GM19467 (cell line): ENCODE results near the gene SPECC1.
"Not testable (repeated sequence)": the region's sequence is repeated elsewhere in the genome, so short reads cannot be mapped to it uniquely, and the experiment has no call there.

Experiments
- ATAC-seq: cut with Tn5 transposase; IDR thresholded peaks from one replicate; pipeline ENCODE4 v1.9.1; 2021; ENCODE audit warnings: mild to moderate bottlenecking, moderate library complexity; ENCODE audit not compliant: unreplicated experiment

SPECC1 gene

GRCh38 chr17:20066253-20066652, 57.1 kb downstream of the SPECC1 start:
- no peak for ATAC-seq

DNA sequence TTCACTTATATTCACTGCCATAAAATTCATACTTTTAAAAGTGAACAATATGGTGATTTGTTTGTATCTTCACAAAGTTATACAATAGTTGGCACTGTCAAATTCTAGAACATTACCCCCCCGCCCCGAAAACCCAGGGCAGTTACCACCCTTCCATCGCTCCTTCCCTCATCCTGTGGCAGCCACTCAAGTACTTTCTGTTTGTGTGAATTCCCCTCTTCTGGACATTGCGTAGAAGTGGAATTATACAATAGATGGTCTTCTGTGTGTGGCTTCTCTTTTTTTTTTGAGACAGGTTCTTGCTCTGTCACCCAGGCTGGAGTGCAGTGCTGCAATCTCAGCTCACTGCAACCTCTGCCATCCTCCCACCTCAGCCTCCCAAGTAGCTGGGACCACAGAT, 58.6 kb downstream of the SPECC1 start:
- ATAC-seq, result no peak

DNA sequence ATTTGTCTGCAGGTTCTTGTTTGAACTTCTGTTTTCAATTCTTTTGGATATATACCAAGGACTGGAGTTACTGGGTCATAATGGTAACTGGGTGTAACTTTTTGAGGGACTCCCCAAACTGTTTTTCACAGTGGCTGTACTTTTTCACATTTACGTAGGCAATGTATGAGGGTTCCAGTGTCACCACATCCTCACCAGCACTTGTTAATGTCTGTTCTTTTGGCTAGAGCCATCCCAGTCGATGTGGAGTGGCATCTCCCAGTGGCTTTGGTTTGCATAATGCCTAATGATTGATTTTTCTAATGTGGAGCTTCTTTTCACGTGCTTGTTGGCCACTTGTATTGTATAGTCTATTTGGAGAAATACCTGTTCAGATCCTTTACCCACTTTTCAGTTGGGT, 59.3 kb downstream of the SPECC1 start:
- ATAC-seq, result no peak

- ATAC-seq, result no peak
Observed at GRCh38 chr17:20071824-20072691, 62.9 kb downstream of the SPECC1 start.

GRCh38 chr17:20072692-20072992, 63.5 kb downstream of the SPECC1 start:
- peak; percentile 7 for ATAC-seq

GRCh38 chr17:20073055-20073979, 64.2 kb downstream of the SPECC1 start:
- peak; percentile 51 for ATAC-seq

DNA sequence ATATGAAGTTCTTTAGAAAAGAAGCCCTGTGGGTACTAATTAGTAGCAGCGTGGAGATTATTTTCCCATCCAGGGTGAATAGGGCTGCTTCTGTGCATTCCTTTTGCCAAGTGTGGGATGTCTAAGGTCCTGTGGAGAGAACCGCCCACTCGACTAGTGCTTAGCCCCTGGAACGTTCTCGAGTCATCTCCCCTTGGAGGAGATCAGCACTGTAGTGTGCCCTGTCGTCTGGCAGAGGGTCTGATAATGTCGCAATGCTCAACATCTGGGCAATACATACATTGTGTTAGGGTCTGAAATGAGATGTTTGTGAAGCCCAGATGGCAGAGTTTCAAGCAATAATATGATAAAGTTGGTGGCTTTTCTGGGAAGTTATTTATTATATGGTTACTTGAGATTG, 64.8 kb downstream of the SPECC1 start:
- no peak for ATAC-seq

DNA sequence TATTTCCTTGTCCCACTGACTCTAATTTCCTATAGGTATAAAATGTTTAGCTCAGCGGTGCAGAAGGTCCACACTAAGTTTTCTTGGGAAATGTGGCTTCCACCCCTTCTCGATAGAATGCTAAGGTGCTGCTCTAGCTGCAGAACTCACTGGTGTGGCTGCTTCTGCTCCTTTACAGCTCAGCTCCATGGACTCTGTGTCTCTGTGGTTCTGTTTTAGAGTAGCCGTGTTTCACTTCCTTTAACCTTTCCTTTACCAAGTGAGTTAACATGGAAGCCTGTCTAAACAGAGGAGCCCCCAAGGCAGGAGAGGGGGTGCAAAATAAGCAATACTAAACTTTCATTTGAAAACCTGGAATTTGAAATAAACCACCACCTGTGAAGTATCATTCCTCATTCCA, 65.3 kb downstream of the SPECC1 start:
- ATAC-seq, result no peak

GRCh38 chr17:20076137-20076536, 67.0 kb downstream of the SPECC1 start:
- ATAC-seq, result not testable (repeated sequence)

DNA sequence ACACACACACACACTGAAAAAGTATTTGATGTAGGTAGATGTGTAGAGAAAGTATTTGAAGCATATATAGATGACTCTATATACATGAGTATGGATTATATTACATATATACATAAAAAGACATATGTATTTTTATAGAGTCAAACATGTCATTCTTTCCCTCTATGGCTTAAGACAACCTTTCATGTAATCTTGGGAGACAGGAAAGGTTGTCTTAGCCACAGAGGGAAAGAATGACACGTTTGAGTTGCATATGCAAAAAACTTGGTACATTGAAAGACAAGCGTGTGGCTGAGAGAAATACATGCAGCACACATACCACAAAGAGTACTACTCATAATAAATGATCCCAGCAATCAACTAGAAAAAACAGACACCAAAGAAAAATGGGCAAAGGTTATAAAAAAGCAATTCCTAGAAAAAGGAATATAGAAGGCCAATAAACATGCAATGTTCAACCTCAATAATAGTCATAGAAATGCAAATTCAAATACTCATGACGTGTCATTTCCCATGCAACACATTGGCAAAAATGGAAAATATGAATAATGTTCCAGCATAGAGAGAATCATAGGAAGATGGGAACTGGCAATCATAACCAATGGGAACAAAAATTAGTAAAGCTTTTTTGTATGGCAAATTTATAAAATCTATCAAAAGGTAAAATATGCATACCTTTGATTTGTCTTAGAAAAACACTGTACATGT, 69.0 kb downstream of the SPECC1 start:
- ATAC-seq, result no peak

DNA sequence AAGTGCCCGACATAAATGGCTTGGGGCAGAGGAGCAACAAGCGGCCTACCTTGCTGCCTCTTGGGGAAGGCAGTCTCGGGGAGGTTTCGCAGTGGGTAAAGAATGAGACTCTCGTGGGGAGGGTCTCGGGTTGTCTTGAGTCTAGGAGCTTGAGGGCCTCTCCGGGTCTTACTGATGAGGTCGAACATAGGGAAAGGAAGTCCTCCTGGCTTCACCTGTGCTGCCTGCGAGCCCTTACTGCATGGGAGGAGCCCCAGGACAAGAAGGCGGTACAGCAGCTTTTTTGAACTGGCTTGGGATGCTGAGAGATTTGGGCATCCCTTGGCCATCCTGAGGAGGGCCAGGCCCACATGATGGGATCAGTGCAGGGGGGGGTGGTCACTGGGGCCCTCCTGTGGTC, 71.4 kb downstream of the SPECC1 start:
- ATAC-seq, result no peak

DNA sequence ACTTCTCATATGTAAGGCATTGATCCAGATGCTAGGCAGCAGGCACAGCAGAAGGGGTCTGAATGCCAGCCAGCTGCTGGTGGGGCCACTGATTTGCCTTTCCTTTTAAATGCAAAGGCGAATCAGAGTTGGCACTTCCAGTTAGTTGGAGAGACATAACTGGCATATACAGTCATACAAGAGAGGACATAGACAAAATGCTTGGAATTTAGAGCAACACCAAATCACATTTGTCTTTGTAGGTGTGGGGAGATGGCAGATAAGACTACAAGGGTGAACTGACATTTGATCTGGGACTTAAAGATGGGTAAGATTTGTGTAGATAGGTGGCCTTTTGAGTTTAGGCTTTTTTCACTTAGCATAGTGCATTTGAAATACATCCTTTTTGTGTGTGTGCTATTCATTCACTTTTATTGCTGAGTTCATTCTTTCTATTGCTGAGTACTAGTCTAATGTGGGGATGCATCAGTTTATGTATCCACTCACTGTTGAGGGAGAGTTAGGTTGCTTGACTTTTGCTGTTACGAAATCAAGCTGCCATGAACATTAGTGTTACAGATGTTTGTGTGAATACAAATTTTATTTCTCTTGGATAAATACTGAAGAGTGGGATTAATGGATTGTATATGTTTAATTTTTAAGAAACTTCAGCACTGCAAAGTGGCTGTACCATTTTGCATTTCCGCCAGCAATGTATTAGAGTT, 74.1 kb downstream of the SPECC1 start:
- ATAC-seq, result no peak

GRCh38 chr17:20084621-20085282, 75.6 kb downstream of the SPECC1 start:
- ATAC-seq, result no peak

DNA sequence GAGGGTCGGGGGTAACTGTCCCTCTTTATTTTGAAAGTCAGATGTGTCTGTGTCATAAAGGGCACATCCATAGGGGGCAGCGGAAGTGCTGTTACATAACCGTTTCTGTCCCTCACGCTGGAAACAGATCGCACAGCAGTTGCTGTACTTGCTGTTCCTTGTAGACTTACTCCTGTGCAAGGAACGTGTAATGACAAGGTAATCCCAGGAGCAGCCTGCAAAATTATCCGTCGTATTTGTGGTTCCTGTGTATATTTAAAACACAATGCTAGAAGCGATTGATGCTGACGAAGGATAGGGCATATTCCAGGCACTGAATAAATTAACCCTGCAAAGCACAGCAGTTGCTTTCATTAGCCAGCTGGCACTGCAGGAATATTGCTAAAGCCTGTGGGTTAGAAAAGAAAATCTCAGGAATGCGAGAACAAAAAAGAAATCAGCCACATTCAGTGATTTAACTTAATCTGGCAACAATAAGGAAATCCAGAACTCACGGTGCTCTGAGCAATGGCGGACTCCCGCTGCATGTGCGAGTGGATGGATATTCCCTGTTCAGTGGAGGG, 76.2 kb downstream of the SPECC1 start:
- ATAC-seq, result no peak

GRCh38 chr17:20086416-20087076, 77.4 kb downstream of the SPECC1 start:
- ATAC-seq, result no peak

GRCh38 chr17:20087538-20088250, 78.5 kb downstream of the SPECC1 start:
- no peak for ATAC-seq

DNA sequence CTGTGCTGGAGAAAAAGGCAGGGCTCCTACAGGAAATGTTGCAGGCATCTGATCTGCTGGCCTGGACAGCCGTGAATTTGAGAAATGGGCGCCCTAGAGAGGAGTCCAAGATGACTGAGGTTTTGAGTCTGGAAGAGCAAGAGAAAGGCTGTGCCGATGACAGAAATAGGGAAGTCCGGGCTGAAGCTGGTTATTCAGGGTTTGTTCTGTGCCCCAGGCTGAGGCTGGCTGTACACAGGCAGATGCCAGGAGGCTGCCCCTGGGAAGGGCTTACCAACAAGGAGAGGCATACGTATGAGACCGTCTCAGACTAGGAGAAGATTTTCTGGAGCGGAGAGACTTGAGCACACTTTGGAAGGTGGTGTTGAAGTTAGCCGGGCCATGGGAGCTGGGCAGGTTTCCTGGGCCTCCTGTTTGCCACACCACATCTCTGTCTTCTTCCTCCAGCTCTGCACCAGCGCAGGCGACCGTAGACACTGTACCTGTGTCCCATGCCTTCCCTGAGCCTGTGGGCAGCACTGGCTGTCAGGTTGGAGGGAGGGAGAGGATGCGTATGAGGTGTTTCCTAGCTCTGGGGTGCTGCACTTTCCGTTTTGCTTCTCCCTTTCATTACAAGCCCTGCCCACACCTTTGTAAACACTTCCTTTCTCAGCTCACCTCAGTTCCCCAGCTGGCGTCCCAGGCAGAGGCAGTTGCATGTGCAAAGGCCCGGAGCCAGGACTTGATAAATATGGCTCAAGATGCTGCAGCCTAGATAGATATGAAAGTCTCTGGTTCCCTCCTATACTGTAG, 80.8 kb downstream of the SPECC1 start:
- ATAC-seq, result no peak
